Left lung (tissue), 10 donors: Measurements from ENCODE around the gene BRF1. TPM values are rescaled to one million over a fixed set of nuclear protein-coding genes. Genes with fewer than 3 reads are reported as not detected.

ENCODE experiments used
- ATAC-seq: fragments of 200-7000 bp; cut with Tn5 transposase; one replicate; pipeline ENCODE4 v1.9.1; 2020; ENCODE audit warnings: moderate library complexity
- DNase-seq, 4 donors: peaks; one replicate each; pipeline ENCODE4 v3.0.0-alpha.2; 2013 to 2020
- H3K27ac ChIP-seq, 2 donors: fragments of 200-600 bp; sonication (generic) in 1 of 2; one replicate each; pipeline versions ENCODE4 v1.5.0 to v1.8.0; 2020 to 2021
- H3K27me3 ChIP-seq, 2 donors: fragments of 200-600 bp; sonication (generic) in 1 of 2; one replicate each; pipeline versions ENCODE4 v1.5.0 to v1.8.0; 2020 to 2021
- H3K36me3 ChIP-seq, 2 donors: fragments of 200-600 bp; sonication (generic) in 1 of 2; one replicate each; pipeline versions ENCODE4 v1.5.0 to v1.8.0; 2020 to 2021
- H3K4me1 ChIP-seq, 2 donors: fragments of 200-600 bp; one replicate each; pipeline ENCODE4 v1.8.0; 2021
- H3K4me3 ChIP-seq, 2 donors: fragments of 200-600 bp; sonication (generic) in 1 of 2; one replicate each; pipeline versions ENCODE4 v1.5.0 to v1.8.0; 2020 to 2021; ENCODE audit warnings: mild to moderate bottlenecking in 1 of 2
- H3K9me3 ChIP-seq, 2 donors: fragments of 200-600 bp; sonication (generic) in 1 of 2; one replicate each; pipeline versions ENCODE4 v1.5.0 to v1.8.0; 2020 to 2021
- CTCF ChIP-seq, 2 donors: fragments of 200-600 bp; sonication (generic) in 1 of 2; IDR thresholded peaks; one replicate each; pipeline versions ENCODE4 v1.5.0 to v1.8.0; 2021; ENCODE audit warnings: antibody characterized with exemption in 2 of 2
- intact Hi-C, 2 donors: fragments of 100-400 bp; cut with DNase I; formaldehyde crosslinking; loops; one replicate each; pipeline versions ENCODE4 v1.11.2 to v1.14.2; 2022
- polyA plus RNA-seq, 6 donors: library from polyadenylated mRNA; unstranded; fragments of 120-200 nt; gene quantifications; one replicate each; pipeline ENCODE4 v1.2.1, GENCODE V29; 2013; ENCODE audit not compliant: insufficient read length in 6 of 6
- total RNA-seq, 2 donors: library from RNA; stranded (reverse); fragmentation: NEBNext Ultra II Directional; extraction: Animal tissue kit (Norgen Biotek cat#: 25700); gene quantifications; one replicate each; pipeline ENCODE4 v1.2.1, GENCODE V29; 2021
- donor health status: DM: no; HTN: yes; CAD: no.
- donor health status: DM: no; HTN: no; CAD: no.

BRF1 gene
- total and polyA plus RNA-seq, 8 donors: 32.7 to 45.1 (median 34.9) TPM

- H3K27me3 ChIP-seq: no peaks in the 10 kb centered on the region
- H3K36me3 ChIP-seq: peaks cover 0 to 30% of the 10 kb centered on the region in 2 donors
- no peaks in the 10 kb centered on the region for H3K9me3 ChIP-seq
- TF ChIP-seq CTCF (IDR thresholded peaks at IDR 0.05): no peak
- no peaks in the 10 kb centered on the region for H3K4me1 ChIP-seq
- DNase-seq (peak in 1 of 4 donors; percentile 39), ATAC-seq (no peak)
- H3K27ac ChIP-seq: no peak overlapping the region
- intact Hi-C loops: no loop called here
- no peak overlapping the region for H3K4me3 ChIP-seq
Measured at GRCh38 chr14:105227346-105227745, 73.5 kb downstream of the BRF1 start.

- Histone ChIP-seq H3K4me3 (no peak overlapping the region), H3K4me1 (no peaks in the 10 kb centered on the region), H3K27me3 (no peaks in the 10 kb centered on the region), H3K36me3 (peaks cover 0 to 38% of the 10 kb centered on the region in 2 donors), H3K9me3 (no peaks in the 10 kb centered on the region), H3K27ac (no peak overlapping the region)
- intact Hi-C loops: no loop called here
- DNase-seq: peak in 1 of 4 donors; percentile 53
- TF ChIP-seq CTCF (IDR thresholded peaks at IDR 0.05): no peak
- no peak for ATAC-seq
Measured at GRCh38 chr14:105226198-105226597, 74.6 kb downstream of the BRF1 start.

GRCh38 chr14:105224845-105225570 is 75.8 kb downstream of the BRF1 start:
- intact Hi-C loops: no loop called here
- peak in 1 of 4 donors; percentile 57 for DNase-seq
- H3K27ac ChIP-seq: peak overlapping the region in 1 of 2 donors; percentile 33

GRCh38 chr14:105223770-105224544 is 76.8 kb downstream of the BRF1 start:
- Histone ChIP-seq H3K36me3 (peaks cover 0 to 61% of the 10 kb centered on the region in 2 donors), H3K27ac (peak overlapping the region in 1 of 2 donors; percentile 33), H3K4me3 (no peak overlapping the region), H3K4me1 (no peaks in the 10 kb centered on the region), H3K9me3 (no peaks in the 10 kb centered on the region), H3K27me3 (no peaks in the 10 kb centered on the region)
- peak; percentile 73 for ATAC-seq
- peak in 1 of 4 donors; percentile 8 for DNase-seq
- intact Hi-C loops: no loop called here
- TF ChIP-seq CTCF (IDR thresholded peaks at IDR 0.05): no peak

More at GRCh38 chr14:105224845-105225570, 75.8 kb downstream of the BRF1 start:
- H3K4me3 ChIP-seq: no peak overlapping the region
- no peaks in the 10 kb centered on the region for H3K27me3 ChIP-seq
- peaks cover 0 to 50% of the 10 kb centered on the region in 2 donors for H3K36me3 ChIP-seq
- ATAC-seq: peak; percentile 10
- no peaks in the 10 kb centered on the region for H3K9me3 ChIP-seq
- TF ChIP-seq CTCF (IDR thresholded peaks at IDR 0.05): no peak
- no peaks in the 10 kb centered on the region for H3K4me1 ChIP-seq

- ATAC-seq (peak; percentile 44), DNase-seq (peak in 1 of 4 donors; percentile 26)
- Histone ChIP-seq H3K4me3 (no peak overlapping the region), H3K36me3 (peaks cover 0 to 64% of the 10 kb centered on the region in 2 donors), H3K9me3 (no peaks in the 10 kb centered on the region), H3K4me1 (no peaks in the 10 kb centered on the region), H3K27me3 (no peaks in the 10 kb centered on the region), H3K27ac (no peak overlapping the region)
- no peak for TF ChIP-seq CTCF (IDR thresholded peaks at IDR 0.05)
- intact Hi-C loops: no loop called here
Measured at GRCh38 chr14:105223260-105223659, 77.5 kb downstream of the BRF1 start.
